Activated CD8-positive, alpha-beta memory T cell treated with anti-CD3 and anti-CD28 coated beads for 24 hours (primary cell): ENCODE results near the gene MYO9B.
"Not testable (repeated sequence)": the region's sequence is repeated elsewhere in the genome, so short reads cannot be mapped to it uniquely, and the experiment has no call there.

Source experiments
- DNase-seq: peaks from one replicate; pipeline ENCODE4 v3.0.0-alpha.2; 2020

The MYO9B gene

DNA sequence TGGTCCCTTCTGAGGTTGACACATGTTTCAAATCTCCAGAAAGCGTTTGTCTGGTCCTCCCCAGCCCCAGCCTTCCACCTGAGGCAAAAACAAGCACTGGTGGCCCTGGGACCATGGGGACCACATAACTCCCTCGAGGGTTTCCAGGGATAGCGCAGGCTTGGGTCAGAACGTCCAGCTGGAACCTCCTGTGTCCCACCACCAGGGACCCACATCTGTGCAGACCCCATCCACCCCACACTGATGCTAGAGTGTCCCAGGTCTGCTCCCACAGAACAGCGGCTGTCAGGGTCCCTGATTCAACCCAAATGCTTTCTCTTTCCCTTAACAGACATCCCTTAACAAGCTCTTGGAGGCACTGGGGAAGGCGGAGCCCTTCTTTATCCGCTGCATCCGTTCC, 110.0 kb downstream of the MYO9B start:
- no peak for DNase-seq

DNA sequence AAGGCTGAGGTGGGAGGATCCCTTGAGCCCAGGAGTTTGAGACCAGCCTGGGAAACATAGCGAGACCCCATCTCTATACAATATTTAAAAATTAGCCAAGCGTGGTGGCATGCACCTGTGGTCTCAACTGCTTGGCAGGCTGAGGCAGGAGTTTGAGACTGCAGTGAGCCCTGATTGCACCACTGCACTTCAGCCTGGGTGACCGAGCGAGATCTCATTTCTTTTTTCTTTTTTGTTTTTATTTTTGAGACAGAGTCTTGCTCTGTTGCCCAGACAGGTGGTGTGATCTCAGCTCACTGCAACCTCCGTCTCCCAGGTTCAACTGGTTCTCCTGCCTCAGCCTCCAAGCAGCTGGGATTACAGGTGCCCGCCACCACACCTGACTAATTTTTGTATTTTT, 116.2 kb downstream of the MYO9B start:
- not testable (repeated sequence) for DNase-seq

GRCh38 chr19:17192751-17193150, 117.2 kb downstream of the MYO9B start:
- no peak for DNase-seq

- DNase-seq: no peak
These were observed 119.0 kb downstream of the MYO9B start for GRCh38 chr19:17194608-17195007.

DNA sequence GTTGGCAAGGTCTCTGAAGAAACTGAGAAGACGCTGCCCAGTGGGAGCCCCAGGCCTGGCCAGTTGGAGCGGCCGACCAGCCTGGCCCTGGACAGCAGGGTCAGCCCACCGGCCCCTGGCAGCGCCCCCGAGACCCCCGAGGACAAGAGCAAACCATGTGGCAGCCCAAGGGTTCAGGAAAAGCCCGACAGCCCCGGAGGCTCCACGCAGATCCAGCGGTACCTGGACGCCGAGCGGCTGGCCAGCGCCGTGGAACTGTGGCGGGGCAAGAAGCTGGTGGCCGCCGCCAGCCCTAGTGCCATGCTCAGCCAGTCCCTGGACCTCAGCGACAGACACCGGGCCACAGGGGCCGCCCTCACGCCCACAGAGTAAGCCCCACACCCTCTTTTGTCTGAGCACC, 119.5 kb downstream of the MYO9B start:
- no peak for DNase-seq

GRCh38 chr19:17196610-17197009, 121.0 kb downstream of the MYO9B start:
- no peak for DNase-seq

DNA sequence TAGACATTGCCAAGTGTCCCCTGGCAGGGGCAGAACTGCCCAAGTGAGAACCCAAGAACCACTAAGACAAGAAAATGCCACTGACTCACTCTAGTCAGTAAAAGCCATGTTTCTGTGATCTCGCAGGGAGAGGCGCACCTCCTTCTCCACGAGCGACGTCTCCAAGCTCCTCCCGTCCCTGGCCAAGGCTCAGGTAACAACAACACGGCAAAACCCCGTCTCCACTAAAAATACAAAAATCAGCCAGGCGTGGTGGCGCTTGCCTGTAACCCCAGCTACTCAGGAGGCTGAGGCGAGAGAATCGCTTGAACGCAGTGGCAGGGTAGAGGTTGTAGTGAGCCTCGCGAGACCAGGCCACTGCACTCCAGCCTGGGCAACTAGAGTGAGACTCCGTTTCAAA, 122.1 kb downstream of the MYO9B start:
- DNase-seq: no peak

GRCh38 chr19:17200408-17201079, 125.0 kb downstream of the MYO9B start:
- no peak for DNase-seq

GRCh38 chr19:17202249-17202648, 126.7 kb downstream of the MYO9B start:
- DNase-seq: no peak

- no peak for DNase-seq
These were observed 127.1 kb downstream of the MYO9B start for GRCh38 chr19:17202713-17203112.

DNA sequence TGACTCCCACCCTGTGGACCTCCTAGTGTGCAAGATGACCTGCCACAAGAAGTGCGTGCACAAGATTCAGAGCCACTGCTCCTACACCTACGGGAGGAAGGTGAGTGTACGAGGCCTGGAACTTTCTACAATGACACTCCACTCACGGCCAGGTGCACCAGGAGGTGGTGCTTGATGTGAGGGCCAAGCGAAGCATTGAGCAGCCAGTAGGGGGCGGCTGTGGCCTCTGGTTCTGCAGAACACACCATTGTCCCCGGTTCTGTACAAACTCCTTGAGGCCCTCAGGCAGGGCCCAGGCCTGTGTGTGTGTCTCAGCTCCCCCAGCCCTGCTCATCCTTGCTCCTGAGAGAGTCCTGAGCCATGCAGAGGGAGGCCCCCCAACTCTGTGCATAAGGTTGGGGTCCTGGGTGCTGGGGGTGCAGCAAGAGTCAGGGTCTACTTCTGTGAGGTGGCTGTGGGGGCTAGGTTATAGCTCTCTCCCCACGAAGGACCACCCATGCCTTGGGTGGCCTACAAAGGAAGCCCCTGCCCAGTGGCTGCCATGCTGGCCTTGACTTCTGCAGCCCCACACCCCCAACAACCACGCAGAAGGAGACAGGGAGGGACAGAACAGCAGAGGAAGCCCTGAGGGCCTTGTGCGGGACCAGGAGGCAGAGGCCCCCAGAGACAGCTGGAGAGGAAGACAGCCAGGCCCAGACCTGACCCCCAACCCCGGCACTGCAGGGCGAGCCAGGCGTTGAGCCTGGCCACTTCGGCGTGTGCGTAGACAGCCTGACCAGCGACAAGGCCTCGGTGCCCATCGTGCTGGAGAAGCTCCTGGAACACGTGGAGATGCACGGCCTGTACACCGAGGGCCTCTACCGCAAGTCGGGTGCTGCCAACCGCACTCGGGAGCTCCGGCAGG, 129.9 kb downstream of the MYO9B start:
- peak; percentile 75 for DNase-seq

- no peak for DNase-seq
These were observed 131.4 kb downstream of the MYO9B start for GRCh38 chr19:17206736-17207581.

DNA sequence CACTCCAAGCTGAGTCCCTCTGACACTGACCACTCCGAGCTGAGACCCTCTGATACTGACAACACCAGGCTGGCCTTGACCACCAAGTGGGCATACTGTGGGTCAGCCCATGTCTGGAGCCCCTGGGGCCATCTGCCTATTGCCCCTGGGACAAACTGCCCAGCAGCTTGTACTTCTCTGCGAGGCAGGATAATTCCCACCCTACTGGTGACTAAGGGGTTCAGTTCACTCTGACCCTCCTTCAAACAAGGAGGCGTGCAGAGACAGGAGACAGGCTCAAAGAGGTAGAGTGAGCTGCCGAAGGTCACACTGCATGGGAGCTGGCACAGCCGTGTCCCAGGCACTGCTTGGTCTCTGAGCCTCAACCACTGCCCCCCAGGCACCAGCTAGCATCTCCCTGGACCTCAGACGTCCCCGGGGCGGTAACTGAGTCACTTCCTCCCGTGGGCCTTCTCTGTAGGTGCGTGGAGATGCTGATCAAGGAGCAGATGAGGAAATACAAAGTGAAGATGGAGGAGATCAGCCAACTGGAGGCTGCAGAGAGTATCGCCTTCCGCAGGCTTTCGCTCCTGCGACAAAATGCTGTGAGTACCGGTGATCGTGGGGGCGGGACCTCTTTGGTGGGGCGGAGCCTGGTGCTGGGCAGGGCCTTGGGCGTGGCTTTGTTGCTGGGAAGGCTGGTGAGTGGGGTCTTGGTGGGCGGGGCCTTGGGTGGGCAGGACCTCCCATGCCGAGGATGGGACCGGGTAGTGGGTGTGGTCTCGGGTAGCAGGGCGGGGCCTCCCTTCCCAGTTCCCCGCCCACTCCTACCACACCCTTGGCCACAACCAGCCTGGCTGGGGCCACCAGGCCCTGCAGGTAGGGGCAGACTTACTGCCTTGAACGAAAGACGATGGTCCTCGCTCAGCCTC, 133.8 kb downstream of the MYO9B start:
- peak; percentile 75 for DNase-seq

- DNase-seq: no peak
These were observed 134.7 kb downstream of the MYO9B start for GRCh38 chr19:17210296-17210695.

GRCh38 chr19:17211547-17212446, 136.2 kb downstream of the MYO9B start:
- no peak for DNase-seq

GRCh38 chr19:17213334-17213733, 137.8 kb downstream of the MYO9B start:
- DNase-seq: no peak

GRCh38 chr19:17214508-17215126, 139.0 kb downstream of the MYO9B start:
- DNase-seq: no peak

GRCh38 chr19:17215127-17215971, 139.8 kb downstream of the MYO9B start, which contains the start of gene USE1:
Gene USE1, plus strand, starts transcription at chr19:17215357. Its CDS starts 49 bp downstream, at chr19:17215406.
- peak; percentile 90 for DNase-seq

- no peak for DNase-seq
These were observed 140.6 kb downstream of the MYO9B start for GRCh38 chr19:17216058-17216670.
